ENCODE measurements around the gene WT1. TPM values are rescaled to one million over a fixed set of nuclear protein-coding genes. Genes with fewer than 3 reads are reported as not detected.

The WT1 gene
- total RNA-seq, 1 donor from 2014 or later = 2.0 TPM

DNA sequence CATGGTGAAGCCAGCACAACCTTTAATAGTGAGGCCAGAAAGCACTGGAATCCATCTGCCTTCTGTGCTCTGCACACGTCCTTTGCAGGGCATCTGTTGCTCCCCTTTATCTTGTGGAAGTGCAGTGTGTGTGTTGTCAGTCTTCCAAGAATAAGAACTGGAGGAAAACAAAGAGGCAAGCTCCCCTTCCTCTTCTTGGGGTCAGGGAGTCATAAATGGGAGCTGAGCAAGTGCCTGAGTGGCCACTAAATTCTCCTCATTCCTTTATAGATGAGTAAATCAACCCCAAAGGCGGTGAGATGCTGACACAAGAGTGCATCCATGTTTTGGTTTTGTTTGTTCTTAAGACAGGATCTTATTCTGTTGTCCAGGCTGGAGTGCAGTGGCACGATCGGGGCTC, 38.3 kb downstream of the WT1 start:
- Histone ChIP-seq H3K27me3 (ENCODE audit: low read depth) (peaks cover 23% of the 10 kb centered on the region), H3K9me3 (replicated peaks) (no peaks in the 10 kb centered on the region), H3K36me3 (peaks cover 7% of the 10 kb centered on the region)

GRCh38 chr11:32396331-32396730, 39.0 kb downstream of the WT1 start:
- H3K27ac ChIP-seq (replicated peaks) = no peak overlapping the region
- H3K4me1 ChIP-seq = no peaks in the 10 kb centered on the region
- peaks cover 23% of the 10 kb centered on the region for H3K27me3 ChIP-seq (ENCODE audit: low read depth)
- no peak for TF ChIP-seq CTCF (IDR thresholded peaks at IDR 0.05; ENCODE audit: borderline replicate concordance)
- no peak overlapping the region for H3K4me3 ChIP-seq
- H3K9me3 ChIP-seq (replicated peaks) = no peaks in the 10 kb centered on the region
- no peak for DNase-seq
- peaks cover 7% of the 10 kb centered on the region for H3K36me3 ChIP-seq
- intact Hi-C loops (cut with micrococcal nuclease) = no loop called here

More for the DNA sequence above, 38.3 kb downstream of the WT1 start:
- H3K4me1 ChIP-seq = no peaks in the 10 kb centered on the region
- intact Hi-C loops (cut with micrococcal nuclease) = no loop called here
- no peak overlapping the region for H3K27ac ChIP-seq (replicated peaks)
- no peak for DNase-seq
- no peak overlapping the region for H3K4me3 ChIP-seq
- no peak for TF ChIP-seq CTCF (IDR thresholded peaks at IDR 0.05; ENCODE audit: borderline replicate concordance)

DNA sequence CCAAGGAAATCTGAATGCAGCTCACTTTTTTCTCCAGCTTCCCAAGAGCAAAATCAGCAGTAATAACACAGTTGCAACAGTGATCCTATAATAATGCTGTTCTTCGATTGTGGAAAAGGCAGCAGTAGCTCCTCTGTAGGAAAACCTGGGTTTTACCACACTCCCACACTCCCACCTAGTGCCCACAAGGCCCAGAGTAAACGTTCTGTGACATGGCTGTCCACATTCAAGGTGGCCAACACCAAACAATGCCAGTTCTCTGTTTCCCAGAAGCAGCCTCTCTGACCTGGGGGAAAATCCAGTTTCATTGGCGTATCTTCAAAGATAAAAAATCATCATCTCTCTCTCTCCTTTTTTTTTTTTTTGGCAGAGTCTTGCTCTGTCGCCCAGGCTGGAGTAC, 40.2 kb downstream of the WT1 start:
- intact Hi-C loops (cut with micrococcal nuclease) = no loop called here
- H3K27ac ChIP-seq (replicated peaks) = no peak overlapping the region
- peaks cover 18% of the 10 kb centered on the region for H3K27me3 ChIP-seq (ENCODE audit: low read depth)
- H3K36me3 ChIP-seq = peaks cover 7% of the 10 kb centered on the region
- TF ChIP-seq CTCF (IDR thresholded peaks at IDR 0.05; ENCODE audit: borderline replicate concordance) = no peak
- DNase-seq = no peak
- H3K4me1 ChIP-seq = no peaks in the 10 kb centered on the region
- H3K4me3 ChIP-seq = no peak overlapping the region
- H3K9me3 ChIP-seq (replicated peaks) = no peaks in the 10 kb centered on the region

DNA sequence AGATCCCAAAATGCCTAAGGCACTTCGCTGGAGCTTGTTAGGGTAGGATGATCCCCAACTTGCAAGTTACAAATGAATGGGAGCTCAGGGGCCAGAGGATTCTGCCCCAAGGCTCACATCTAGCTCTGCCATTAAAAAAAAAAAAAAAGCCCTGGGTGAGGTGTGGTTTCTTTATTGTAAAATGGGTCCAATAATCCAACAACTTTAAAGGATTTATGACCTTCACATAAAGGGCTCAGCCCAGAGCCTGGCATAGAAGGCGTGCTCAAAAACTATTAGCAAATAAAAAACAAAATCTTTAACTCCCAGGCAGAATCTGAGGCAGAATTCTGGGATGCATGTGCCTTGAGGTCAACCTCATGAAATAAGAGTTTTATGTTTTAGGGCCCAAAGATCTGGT, 42.5 kb downstream of the WT1 start:
- intact Hi-C loops (cut with micrococcal nuclease) = no loop called here
- H3K27ac ChIP-seq (replicated peaks) = no peak overlapping the region
- no peaks in the 10 kb centered on the region for H3K4me1 ChIP-seq
- H3K36me3 ChIP-seq = no peaks in the 10 kb centered on the region
- H3K9me3 ChIP-seq (replicated peaks) = no peaks in the 10 kb centered on the region
- DNase-seq = no peak
- no peaks in the 10 kb centered on the region for H3K27me3 ChIP-seq (ENCODE audit: low read depth)
- H3K4me3 ChIP-seq = no peak overlapping the region
- no peak for TF ChIP-seq CTCF (IDR thresholded peaks at IDR 0.05; ENCODE audit: borderline replicate concordance)

GRCh38 chr11:32391956-32392553, 43.3 kb downstream of the WT1 start:
- intact Hi-C loops (cut with micrococcal nuclease) = no loop called here

More at GRCh38 chr11:32391956-32392553, 43.3 kb downstream of the WT1 start:
- TF ChIP-seq CTCF (IDR thresholded peaks at IDR 0.05; ENCODE audit: borderline replicate concordance) = no peak
- DNase-seq = no peak
- Histone ChIP-seq H3K9me3 (replicated peaks) (no peaks in the 10 kb centered on the region), H3K4me3 (no peak overlapping the region), H3K4me1 (peaks cover 5% of the 10 kb centered on the region), H3K27ac (replicated peaks) (no peak overlapping the region), H3K27me3 (ENCODE audit: low read depth) (no peaks in the 10 kb centered on the region), H3K36me3 (no peaks in the 10 kb centered on the region)

All from left ventricle myocardium inferior (tissue), 1 donor.